OCI-LY3 (cell line): Measurements from ENCODE around the gene HERC5.
"Not testable (repeated sequence)": the region's sequence is repeated elsewhere in the genome, so short reads cannot be mapped to it uniquely, and the experiment has no call there.

Source experiments
- H2AFZ ChIP-seq: fragments of 200-600, 300-600 bp; shearing (Covaris generic); 2 replicates; pipeline ENCODE4 v1.6.0; 2014; ENCODE audit warnings: antibody characterized with exemption, low read depth, low read length
- H3K27ac ChIP-seq: fragments of 200-600, 300-600 bp; sonication (generic); 2 replicates; pipeline ENCODE4 v1.5.1; 2014; ENCODE audit warnings: mild to moderate bottlenecking, low read length, moderate library complexity, mixed read lengths
- H3K27me3 ChIP-seq: fragments of 200-600, 300-600 bp; sonication (generic); 2 replicates; pipeline ENCODE4 v1.6.1; 2014; ENCODE audit warnings: low read depth, low read length, mixed read lengths
- H3K36me3 ChIP-seq: fragments of 200-600, 300-600 bp; sonication (generic); replicated peaks from 2 replicates; pipeline ENCODE3; 2014; ENCODE audit warnings: low read depth, low read length, mixed read lengths
- H3K4me1 ChIP-seq: fragments of 300-600, 200-600 bp; sonication (generic); 2 replicates; pipeline ENCODE4 v1.6.1; 2014; ENCODE audit warnings: low read length, mixed read lengths
- H3K4me2 ChIP-seq: fragments of 200-600, 300-600 bp; sonication (generic); 2 replicates; pipeline ENCODE4 v1.6.1; 2014; ENCODE audit warnings: low read length, mixed read lengths
- H3K4me3 ChIP-seq: fragments of 300-600, 200-600 bp; sonication (generic); 2 replicates; pipeline ENCODE4 v1.5.1; 2014; ENCODE audit warnings: antibody characterized with exemption, mild to moderate bottlenecking, low read length, moderate library complexity
- H3K79me2 ChIP-seq: fragments of 300-600, 200-600 bp; shearing (Covaris generic); 2 replicates; pipeline ENCODE4 v1.6.1; 2014; ENCODE audit warnings: mild to moderate bottlenecking, low read length, mixed read lengths
- H3K9ac ChIP-seq: fragments of 300-600, 200-600 bp; shearing (Covaris generic); 2 replicates; pipeline ENCODE4 v1.6.0; 2014; ENCODE audit warnings: mild to moderate bottlenecking, low read length, moderate library complexity
- H3K9me3 ChIP-seq: fragments of 200-600, 300-600 bp; shearing (Covaris generic); 2 replicates; pipeline ENCODE4 v1.6.1; 2014; ENCODE audit warnings: low read length, mixed read lengths; ENCODE audit not compliant: insufficient read depth
- H4K20me1 ChIP-seq: fragments of 200-600, 300-600 bp; sonication (generic); 2 replicates; pipeline ENCODE4 v1.6.1; 2016; ENCODE audit warnings: low read length, mixed read lengths; ENCODE audit not compliant: insufficient read depth
- CTCF ChIP-seq: fragments of 200-600, 300-600 bp; sonication (generic); IDR thresholded peaks from 2 replicates; pipeline ENCODE4 v1.5.1; 2014; ENCODE audit warnings: antibody characterized with exemption, low read length, low read depth
- EZH2phosphoT487 ChIP-seq: fragments of 200-600 bp; shearing (Covaris generic); IDR thresholded peaks from 2 replicates; pipeline ENCODE4 v1.6.1; 2018; ENCODE audit warnings: antibody characterized with exemption, mixed run types, low read depth

The HERC5 gene

GRCh38 chr4:88435987-88436693 is 20.8 kb upstream of the HERC5 start:
- TF ChIP-seq CTCF: no peak
- TF ChIP-seq EZH2phosphoT487: no peak
- H3K4me1 ChIP-seq: no peaks in the 10 kb centered on the region

GRCh38 chr4:88437873-88438272 is 19.0 kb upstream of the HERC5 start:
- peaks cover 15% of the 10 kb centered on the region for H3K36me3 ChIP-seq
- not testable (repeated sequence) for H3K4me3 ChIP-seq, H3K79me2 ChIP-seq, H3K27ac ChIP-seq, H3K4me1 ChIP-seq, H3K4me2 ChIP-seq, H3K27me3 ChIP-seq, H2AFZ ChIP-seq, H4K20me1 ChIP-seq, H3K9me3 ChIP-seq, H3K9ac ChIP-seq

More at GRCh38 chr4:88435987-88436693, 20.8 kb upstream of the HERC5 start:
- H3K27me3 ChIP-seq: no peaks in the 10 kb centered on the region
- no peak overlapping the region for H2AFZ ChIP-seq
- no peak overlapping the region for H3K4me2 ChIP-seq
- no peak overlapping the region for H3K27ac ChIP-seq
- no peaks in the 10 kb centered on the region for H4K20me1 ChIP-seq
- no peak overlapping the region for H3K9ac ChIP-seq
- H3K36me3 ChIP-seq: peaks cover 8% of the 10 kb centered on the region
- no peaks in the 10 kb centered on the region for H3K9me3 ChIP-seq
- no peaks in the 10 kb centered on the region for H3K79me2 ChIP-seq
- no peak overlapping the region for H3K4me3 ChIP-seq

GRCh38 chr4:88439161-88439760 is 17.7 kb upstream of the HERC5 start:
- Histone ChIP-seq H2AFZ (no peak overlapping the region), H3K4me1 (no peaks in the 10 kb centered on the region), H3K4me3 (no peak overlapping the region), H3K27ac (no peak overlapping the region), H3K4me2 (no peak overlapping the region), H3K79me2 (no peaks in the 10 kb centered on the region), H3K27me3 (no peaks in the 10 kb centered on the region), H3K36me3 (peaks cover 12% of the 10 kb centered on the region), H4K20me1 (no peaks in the 10 kb centered on the region), H3K9me3 (no peaks in the 10 kb centered on the region), H3K9ac (no peak overlapping the region)
- TF ChIP-seq CTCF (no peak), EZH2phosphoT487 (no peak)

DNA sequence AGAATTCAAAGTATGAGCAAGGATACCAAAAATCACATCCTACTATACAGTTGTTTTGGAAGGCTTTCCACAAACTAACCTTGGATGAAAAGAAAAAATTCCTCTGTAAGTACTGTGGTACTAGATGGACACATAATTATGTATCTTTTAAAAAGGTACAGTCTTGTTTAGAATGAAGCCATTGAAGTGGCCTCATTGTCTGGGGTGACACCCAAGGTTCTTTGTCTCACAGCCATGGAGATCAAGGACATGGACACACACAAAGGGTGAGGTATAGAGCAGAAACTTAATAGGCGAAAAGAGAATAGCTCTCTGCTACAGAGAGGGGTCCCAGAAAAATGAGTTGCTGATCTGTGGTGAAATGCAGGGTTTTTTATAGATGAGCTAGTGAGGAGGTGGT is 16.8 kb upstream of the HERC5 start:
- no peaks in the 10 kb centered on the region for H3K4me1 ChIP-seq
- no peak for TF ChIP-seq EZH2phosphoT487
- TF ChIP-seq CTCF: no peak
- H3K4me2 ChIP-seq: no peak overlapping the region
- H2AFZ ChIP-seq: no peak overlapping the region
- no peaks in the 10 kb centered on the region for H3K79me2 ChIP-seq
- peaks cover 12% of the 10 kb centered on the region for H3K36me3 ChIP-seq
- H4K20me1 ChIP-seq: no peaks in the 10 kb centered on the region
- H3K4me3 ChIP-seq: no peak overlapping the region
- no peak overlapping the region for H3K9ac ChIP-seq
- H3K27ac ChIP-seq: no peak overlapping the region
- no peaks in the 10 kb centered on the region for H3K27me3 ChIP-seq
- no peaks in the 10 kb centered on the region for H3K9me3 ChIP-seq
